HG02973 (cell line): ENCODE measurements around the gene ZC3H12C.

Source experiments
- ATAC-seq: cut with Tn5 transposase; IDR thresholded peaks from one replicate; pipeline ENCODE4 v1.9.1; 2021; ENCODE audit warnings: moderate library complexity; ENCODE audit not compliant: unreplicated experiment

The ZC3H12C gene

GRCh38 chr11:110076371-110076965 lies 16.7 kb upstream of the ZC3H12C start:
- ATAC-seq: peak; percentile 30

- peak; percentile 16 for ATAC-seq
These were observed 15.8 kb upstream of the ZC3H12C start for GRCh38 chr11:110077346-110077745.

GRCh38 chr11:110077831-110078325 lies 15.3 kb upstream of the ZC3H12C start:
- ATAC-seq: peak; percentile 95

- ATAC-seq: no peak
These were observed 14.2 kb upstream of the ZC3H12C start for GRCh38 chr11:110078923-110079544.

- ATAC-seq: no peak
These were observed 13.5 kb upstream of the ZC3H12C start for GRCh38 chr11:110079726-110080125.

GRCh38 chr11:110081462-110082376 lies 11.5 kb upstream of the ZC3H12C start:
- no peak for ATAC-seq

GRCh38 chr11:110082899-110083298 lies 10.3 kb upstream of the ZC3H12C start:
- ATAC-seq: no peak

- ATAC-seq: no peak
These were observed 7.8 kb upstream of the ZC3H12C start for GRCh38 chr11:110085255-110085838.

GRCh38 chr11:110086892-110087309 lies 6.3 kb upstream of the ZC3H12C start:
- ATAC-seq: no peak

- no peak for ATAC-seq
These were observed 5.2 kb upstream of the ZC3H12C start for GRCh38 chr11:110087812-110088534.

GRCh38 chr11:110088535-110089344 lies 4.5 kb upstream of the ZC3H12C start:
- no peak for ATAC-seq

GRCh38 chr11:110089617-110090282 lies 3.4 kb upstream of the ZC3H12C start:
- ATAC-seq: no peak

GRCh38 chr11:110090466-110091026 lies 2.6 kb upstream of the ZC3H12C start:
- ATAC-seq: no peak

GRCh38 chr11:110092111-110092514 lies 1.1 kb upstream of the ZC3H12C start:
- ATAC-seq: no peak

GRCh38 chr11:110093407-110094297 lies 460 bp downstream of the ZC3H12C start:
- peak; percentile 23 for ATAC-seq

GRCh38 chr11:110094298-110095285 lies 1.4 kb downstream of the ZC3H12C start:
- no peak for ATAC-seq

GRCh38 chr11:110095554-110095953 lies 2.4 kb downstream of the ZC3H12C start:
- no peak for ATAC-seq
